NCI-H446 (cell line): Measurements from ENCODE around the gene NKX2-3.

ENCODE experiments used
- DNase-seq, 2 experiments: peaks; one replicate each; lab custom pipeline; 2025; lab: John Stamatoyannopoulos, UW

The NKX2-3 gene

GRCh38 chr10:99526861-99527504, 5.8 kb upstream of the NKX2-3 start:
- no peak for DNase-seq

GRCh38 chr10:99527526-99528493, 4.9 kb upstream of the NKX2-3 start:
- DNase-seq = no peak

- DNase-seq = no peak
Measured at GRCh38 chr10:99528494-99529441, 4.0 kb upstream of the NKX2-3 start.

GRCh38 chr10:99529591-99530107, 3.1 kb upstream of the NKX2-3 start:
- DNase-seq = no peak

- DNase-seq = no peak
Measured at GRCh38 chr10:99530108-99531025, 2.4 kb upstream of the NKX2-3 start.

GRCh38 chr10:99531026-99531695, 1.6 kb upstream of the NKX2-3 start:
- DNase-seq = no peak

- no peak for DNase-seq
Measured at GRCh38 chr10:99531696-99532593, 797 bp upstream of the NKX2-3 start.

GRCh38 chr10:99533496-99534449, 1.0 kb downstream of the NKX2-3 start:
- DNase-seq = no peak

GRCh38 chr10:99534450-99534938, 1.8 kb downstream of the NKX2-3 start:
- DNase-seq = no peak

- no peak for DNase-seq
Measured at GRCh38 chr10:99534939-99535763, 2.4 kb downstream of the NKX2-3 start.

GRCh38 chr10:99535764-99536337, 3.1 kb downstream of the NKX2-3 start:
- no peak for DNase-seq

GRCh38 chr10:99536338-99537085, 3.8 kb downstream of the NKX2-3 start:
- no peak for DNase-seq

GRCh38 chr10:99537086-99537988, 4.6 kb downstream of the NKX2-3 start:
- no peak for DNase-seq
